Erythroblast (primary cell): ENCODE measurements around the gene NUDT16L1.

Experiments used
- DNase-seq, 2 experiments: peaks; one replicate each; lab custom pipeline; 2025; lab: John Stamatoyannopoulos, UW
- GATA1 ChIP-seq: IDR thresholded peaks from 2 replicates; pipeline ENCODE4 v1.6.1; 2011; ENCODE audit warnings: low read depth, mild to moderate bottlenecking, control low read depth, low read length, moderate library complexity
- POLR2A ChIP-seq: IDR thresholded peaks from 2 replicates; pipeline ENCODE4 v1.6.1; 2011; ENCODE audit warnings: mild to moderate bottlenecking, low read length

Gene NUDT16L1

GRCh38 chr16:4690946-4691665, 2.3 kb upstream of the NUDT16L1 start:
- TF ChIP-seq POLR2A (no peak), GATA1 (no peak)
- DNase-seq = no peak

DNA sequence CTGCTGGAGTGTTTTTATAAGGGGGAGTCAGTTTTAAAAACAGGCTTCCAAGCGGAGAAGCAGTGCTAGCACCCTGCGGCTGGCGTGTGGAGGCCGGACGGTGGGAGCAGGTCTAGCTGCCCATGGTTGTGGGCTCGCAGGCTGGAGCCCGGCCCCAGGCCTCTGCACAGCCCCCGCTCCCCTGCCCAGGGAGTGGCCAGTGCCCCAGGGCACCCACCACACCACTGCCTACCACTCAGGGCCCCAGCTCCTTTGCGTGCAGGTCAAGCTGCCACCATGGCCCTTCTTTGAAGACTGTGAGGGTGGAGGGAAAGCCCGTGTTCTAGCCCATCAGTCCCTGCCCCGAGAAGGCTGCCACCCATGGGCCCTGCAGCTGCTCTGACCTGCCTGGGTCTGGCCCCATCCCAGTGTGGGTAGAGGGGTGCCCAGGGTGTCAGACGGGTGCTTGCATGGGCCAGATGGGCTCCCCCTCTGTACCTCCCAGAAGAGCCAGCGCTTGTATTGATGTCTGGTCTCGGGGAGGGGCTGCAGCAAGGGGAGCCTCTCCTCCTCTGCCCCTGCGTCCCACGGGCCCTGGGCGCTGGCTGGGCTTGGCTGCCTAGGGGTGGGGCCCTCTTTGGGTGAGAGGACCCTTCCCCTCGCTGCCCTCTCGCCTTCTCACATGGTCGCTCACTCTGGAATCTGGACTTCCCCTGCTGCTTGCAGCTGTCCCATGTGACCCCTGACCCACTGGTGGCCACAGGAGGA, 1.5 kb upstream of the NUDT16L1 start:
- no peak for DNase-seq
- TF ChIP-seq POLR2A = no peak
- no peak for TF ChIP-seq GATA1

DNA sequence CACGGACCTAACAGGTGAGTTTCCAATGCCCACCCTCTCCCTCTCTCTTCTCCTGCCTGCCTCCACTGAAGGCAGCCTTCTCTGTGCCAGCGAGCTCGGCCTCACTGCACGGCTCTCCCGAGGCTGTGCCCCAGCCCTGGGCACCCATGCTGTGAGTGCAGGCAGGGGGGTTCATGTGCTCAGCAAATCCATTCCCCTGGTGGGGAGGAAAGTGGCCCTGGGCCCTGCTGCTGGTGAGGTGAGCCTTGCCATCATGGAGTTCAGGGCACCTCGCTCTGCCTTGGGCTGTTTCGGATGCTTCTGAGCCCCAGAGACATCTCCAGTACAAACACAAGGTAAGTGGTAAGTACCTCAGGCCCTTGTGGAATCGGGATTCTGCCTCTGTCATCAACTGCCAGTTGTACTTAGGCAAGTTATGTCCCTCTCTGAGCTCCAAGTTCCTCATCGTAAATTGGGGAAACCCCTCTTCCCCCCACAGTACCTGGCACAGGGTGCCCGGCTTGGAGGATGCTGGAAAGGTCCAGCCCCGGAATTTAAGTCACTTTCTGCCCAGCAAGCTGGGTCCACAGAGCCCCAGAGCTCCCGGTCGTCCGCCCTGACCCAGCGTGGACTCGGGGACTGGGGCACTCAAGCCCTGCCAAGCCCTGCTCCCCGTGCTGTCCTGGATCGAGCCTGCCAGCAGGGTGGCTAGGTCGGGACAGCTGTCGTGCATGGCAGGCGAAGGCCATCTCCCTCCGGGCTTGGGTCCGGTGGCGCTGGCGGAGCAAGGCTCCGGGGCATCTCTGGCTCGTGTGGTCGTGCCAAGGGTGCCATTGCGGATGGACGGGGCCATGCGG, 684 bp upstream of the NUDT16L1 start:
- TF ChIP-seq GATA1 = no peak
- TF ChIP-seq POLR2A = no peak
- no peak for DNase-seq

DNA sequence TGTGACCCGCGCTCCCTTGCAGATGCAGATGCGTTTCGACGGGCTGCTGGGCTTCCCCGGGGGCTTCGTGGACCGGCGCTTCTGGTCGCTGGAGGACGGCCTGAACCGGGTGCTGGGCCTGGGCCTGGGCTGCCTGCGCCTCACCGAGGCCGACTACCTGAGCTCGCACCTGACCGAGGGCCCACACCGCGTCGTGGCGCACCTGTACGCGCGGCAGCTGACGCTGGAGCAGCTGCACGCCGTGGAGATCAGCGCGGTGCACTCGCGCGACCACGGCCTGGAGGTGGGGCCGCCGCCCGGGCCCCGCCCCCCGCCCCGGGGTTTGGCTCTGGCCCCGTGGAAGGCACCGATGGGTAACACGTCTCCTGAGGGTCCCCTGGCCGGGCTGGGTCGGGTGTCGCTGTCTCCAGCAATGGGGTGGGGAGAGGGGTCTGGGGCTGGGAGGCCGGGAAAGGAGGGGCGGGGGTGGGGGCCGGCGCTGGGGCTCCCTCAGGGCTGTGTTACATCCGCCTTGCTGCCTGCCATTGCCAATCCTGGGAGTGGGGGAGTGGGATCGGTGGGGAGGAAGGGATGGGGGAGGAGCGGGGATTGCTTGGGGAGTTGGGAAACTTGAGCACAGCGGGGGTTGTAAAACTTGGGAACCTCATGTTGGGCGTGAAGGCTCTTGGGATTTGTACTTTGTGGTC, 737 bp downstream of the NUDT16L1 start:
- no peak for TF ChIP-seq POLR2A
- TF ChIP-seq GATA1 = no peak
- DNase-seq = peak; percentile 53 to 63

- DNase-seq = no peak
- no peak for TF ChIP-seq POLR2A
- TF ChIP-seq GATA1 = no peak
Observed at GRCh38 chr16:4694642-4695451, 1.5 kb downstream of the NUDT16L1 start.

- TF ChIP-seq POLR2A (no peak), GATA1 (no peak)
Observed at GRCh38 chr16:4695473-4696171, 2.3 kb downstream of the NUDT16L1 start.

GRCh38 chr16:4696172-4696904, 3.0 kb downstream of the NUDT16L1 start:
- no peak for DNase-seq
- TF ChIP-seq POLR2A (no peak), GATA1 (no peak)

More at GRCh38 chr16:4695473-4696171, 2.3 kb downstream of the NUDT16L1 start:
- DNase-seq = no peak

DNA sequence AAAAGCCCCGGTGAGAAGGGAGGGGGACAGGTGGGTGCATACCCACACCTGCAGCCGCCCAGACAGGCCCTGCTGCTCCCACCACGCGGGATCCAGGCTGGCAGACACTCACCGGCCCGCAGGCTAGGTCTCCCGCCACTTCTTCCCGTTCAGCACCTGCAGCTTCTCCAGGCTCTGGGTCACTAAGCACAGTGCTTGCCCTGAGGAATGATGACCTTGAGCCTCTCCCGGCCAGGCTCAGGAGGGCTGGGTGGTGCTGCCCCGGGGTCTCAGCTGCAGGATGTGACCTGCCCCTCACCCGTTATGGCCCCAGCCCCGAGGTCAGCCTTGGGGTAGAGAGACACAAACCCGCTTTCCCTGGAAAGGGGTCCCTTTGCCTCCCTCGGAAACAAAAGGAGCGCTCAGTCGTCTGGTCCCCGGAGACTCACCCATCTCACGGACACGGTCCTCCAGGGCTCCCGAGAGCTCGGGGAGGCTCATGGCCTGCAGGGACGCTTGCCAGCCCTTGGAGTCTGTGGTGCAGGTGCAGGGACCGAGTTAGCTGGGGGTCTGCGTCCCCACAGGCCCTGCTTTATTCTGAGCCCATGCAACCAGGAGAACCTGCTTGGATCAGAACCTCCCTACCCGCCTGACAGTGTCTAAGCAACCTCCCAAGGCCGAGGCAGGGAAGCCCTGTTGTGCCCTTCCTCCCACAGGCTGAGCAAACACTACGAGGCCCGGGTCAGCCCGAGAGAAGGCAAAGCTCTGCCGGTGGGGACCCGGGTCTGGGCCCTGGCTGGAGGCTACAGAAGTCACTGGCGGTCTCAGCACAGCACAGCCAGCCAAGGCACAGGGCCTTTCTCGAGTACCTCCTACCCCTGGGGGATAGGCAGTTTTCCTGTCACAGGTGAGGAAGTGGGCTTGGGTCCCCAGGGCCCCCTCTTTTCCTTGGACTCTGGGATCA, 3.8 kb downstream of the NUDT16L1 start:
- TF ChIP-seq GATA1 = no peak
- DNase-seq = no peak

DNA sequence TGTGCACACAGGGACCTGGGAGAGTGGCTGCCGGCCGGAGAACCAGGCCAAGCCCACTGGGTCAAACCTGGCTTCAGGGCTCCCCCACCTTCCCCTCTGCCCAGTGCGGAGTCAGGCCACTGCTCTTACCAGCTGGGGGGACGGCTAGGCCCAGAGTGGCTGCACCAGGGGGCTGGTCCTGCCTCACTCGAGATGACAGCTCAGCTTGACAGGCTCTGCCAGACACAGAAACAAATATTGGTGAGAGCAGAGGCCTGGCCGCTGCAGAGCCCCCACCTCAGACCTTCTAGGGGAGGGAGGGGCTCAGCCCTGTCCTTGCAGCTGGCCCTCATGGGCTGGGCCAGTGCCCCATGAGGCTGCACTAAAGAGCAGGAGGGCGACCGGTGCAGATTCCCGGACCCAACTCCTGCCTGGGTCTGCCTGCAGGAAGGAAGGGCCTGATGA, 4.5 kb downstream of the NUDT16L1 start:
- no peak for DNase-seq
- TF ChIP-seq GATA1 (no peak), POLR2A (no peak)

DNA sequence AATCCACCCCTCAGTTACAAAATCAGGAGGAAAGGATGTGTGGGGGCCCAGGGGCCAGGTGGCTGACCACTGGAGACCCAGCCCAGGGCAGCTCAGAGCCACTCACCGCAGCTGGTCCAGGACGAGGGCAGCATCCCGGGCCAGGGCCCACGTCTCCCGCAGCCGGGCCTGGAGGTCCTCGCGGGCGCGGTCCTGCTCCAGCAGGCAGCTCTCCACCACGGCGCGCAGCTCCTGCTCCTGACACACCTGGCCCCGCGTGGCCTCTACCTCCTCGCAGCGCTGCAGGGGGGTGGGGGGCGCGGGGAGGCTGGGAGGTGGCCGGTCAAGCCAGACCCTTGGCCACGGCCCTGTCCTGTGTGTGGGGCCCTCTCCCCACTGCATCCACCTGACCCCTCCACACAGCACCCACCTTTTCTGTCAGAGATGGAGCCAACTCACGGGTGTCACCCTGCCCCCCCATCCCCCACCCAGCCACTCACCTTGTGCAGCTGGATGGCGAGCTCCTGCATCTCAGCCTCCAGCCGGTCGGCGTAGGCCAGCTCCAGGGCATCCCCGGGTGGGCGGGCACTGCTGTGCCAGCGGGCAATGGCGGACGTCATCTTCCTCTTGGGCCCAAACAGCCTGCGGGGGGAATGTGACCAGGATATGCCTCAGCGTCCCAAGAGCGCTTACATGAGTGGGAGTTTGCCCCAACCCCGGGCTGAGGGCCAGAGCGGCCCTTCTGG, 5.1 kb downstream of the NUDT16L1 start:
- DNase-seq = no peak
- TF ChIP-seq GATA1 (no peak), POLR2A (no peak)
